GM23338 (cell line): Measurements from ENCODE around the gene ANO6. TPM values are rescaled to one million over a fixed set of nuclear protein-coding genes. Genes with fewer than 3 reads are reported as not detected.
A peak's percentile ranks its signal among the peaks of the same experiment; 100 is the strongest.

ENCODE experiments used
- ATAC-seq: fragments of 200-7000 bp; cut with Tn5 transposase; 3 replicates; pipeline ENCODE4 v1.9.1; 2020
- DNase-seq: peaks from one replicate; pipeline ENCODE4 v3.0.0-alpha.2; 2015; ENCODE audit warnings: low spot score
- H2AFZ ChIP-seq: fragments of 200-600 bp; sonication (generic); 2 replicates; pipeline ENCODE4 v1.8.0; 2016; ENCODE audit warnings: antibody characterized with exemption, mild to moderate bottlenecking, moderate library complexity
- H3F3A ChIP-seq: fragments of 200-600 bp; sonication (generic); replicated peaks from 2 replicates; pipeline ENCODE4 v1.8.0; 2017; ENCODE audit warnings: antibody characterized with exemption, mixed run types, low read depth
- H3K27ac ChIP-seq: fragments of 200-600 bp; sonication (generic); 2 replicates; pipeline ENCODE4 v1.6.1; 2016; ENCODE audit warnings: low read depth
- H3K27me3 ChIP-seq: fragments of 200-600 bp; sonication (generic); 2 replicates; pipeline ENCODE4 v1.8.0; 2016; ENCODE audit warnings: mild to moderate bottlenecking, mixed run types, moderate library complexity; ENCODE audit not compliant: insufficient read depth
- H3K36me3 ChIP-seq: fragments of 200-600 bp; sonication (generic); 2 replicates; pipeline ENCODE4 v1.8.0; 2016; ENCODE audit warnings: mild to moderate bottlenecking; ENCODE audit not compliant: insufficient read depth
- H3K4me1 ChIP-seq: fragments of 200-600 bp; sonication (generic); 2 replicates; pipeline ENCODE4 v1.8.0; 2016; ENCODE audit warnings: mild to moderate bottlenecking, moderate library complexity; ENCODE audit not compliant: insufficient read depth
- H3K4me2 ChIP-seq: fragments of 200-600 bp; sonication (generic); 2 replicates; pipeline ENCODE4 v1.7.1; 2017; ENCODE audit warnings: mixed run types
- H3K4me3 ChIP-seq: fragments of 200-600 bp; sonication (generic); 2 replicates; pipeline ENCODE4 v1.6.1; 2016; ENCODE audit warnings: mixed run types
- H3K79me2 ChIP-seq: fragments of 200-600 bp; sonication (generic); replicated peaks from 2 replicates; pipeline ENCODE4 v1.8.0; 2017; ENCODE audit warnings: mild to moderate bottlenecking; ENCODE audit not compliant: insufficient read depth
- H3K9me2 ChIP-seq: fragments of 200-600 bp; sonication (generic); 2 replicates; pipeline ENCODE4 v1.8.0; 2017; ENCODE audit not compliant: insufficient read depth
- H4K20me1 ChIP-seq: fragments of 200-600 bp; sonication (generic); replicated peaks from 2 replicates; pipeline ENCODE4 v1.8.0; 2017; ENCODE audit warnings: mild to moderate bottlenecking; ENCODE audit not compliant: insufficient read depth
- H3K27ac Mint-ChIP-seq: 2 replicates; pipeline ENCODE4 v1.8.0; 2020; ENCODE audit warnings: inconsistent platforms, mild to moderate bottlenecking, moderate library complexity, mixed read lengths
- H3K27me3 Mint-ChIP-seq: 3 replicates; pipeline ENCODE4 v1.8.0; 2022; ENCODE audit warnings: low read depth, mild to moderate bottlenecking, moderate library complexity, mixed read lengths, inconsistent platforms; ENCODE audit not compliant: insufficient read depth, poor library complexity
- H3K36me3 Mint-ChIP-seq: 3 replicates; pipeline ENCODE4 v1.8.0; 2021; ENCODE audit warnings: low read depth, mild to moderate bottlenecking, inconsistent platforms, moderate library complexity, mixed read lengths
- H3K4me1 Mint-ChIP-seq: 3 replicates; pipeline ENCODE4 v1.8.0; 2020; ENCODE audit warnings: mild to moderate bottlenecking, inconsistent platforms, mixed read lengths
- H3K4me3 Mint-ChIP-seq: 3 replicates; pipeline ENCODE4 v1.8.0; 2021; ENCODE audit warnings: moderate library complexity, mild to moderate bottlenecking, inconsistent platforms, mixed read lengths
- H3K9me3 Mint-ChIP-seq: 3 replicates; pipeline ENCODE4 v1.8.0; 2020; ENCODE audit warnings: moderate library complexity, mild to moderate bottlenecking, inconsistent platforms, mixed read lengths
- CREB1 ChIP-seq: fragments of 250-450 bp; sonication (Bioruptor Pico); IDR thresholded peaks from 2 replicates; pipeline ENCODE4 v1.5.0; 2020; ENCODE audit warnings: low read depth, mild to moderate bottlenecking, moderate library complexity
- ETS1 ChIP-seq: IDR thresholded peaks from 2 replicates; pipeline ENCODE4 v1.6.1; 2016; ENCODE audit warnings: antibody characterized with exemption
- EZH2 ChIP-seq: fragments of 200-600 bp; sonication (generic); IDR thresholded peaks from one replicate; pipeline ENCODE4 v1.8.0; 2017; ENCODE audit warnings: antibody characterized with exemption, mild to moderate bottlenecking, low read depth; ENCODE audit not compliant: unreplicated experiment
- EZH2phosphoT487 ChIP-seq: fragments of 200-600 bp; sonication (generic); IDR thresholded peaks from one replicate; pipeline ENCODE4 v1.8.1; 2018; ENCODE audit warnings: antibody characterized with exemption; ENCODE audit not compliant: unreplicated experiment
- JUNB ChIP-seq: IDR thresholded peaks from one replicate; pipeline ENCODE4 v1.6.1; 2016; ENCODE audit warnings: antibody characterized with exemption; ENCODE audit not compliant: unreplicated experiment
- NANOG ChIP-seq: IDR thresholded peaks from 2 replicates; pipeline ENCODE4 v1.6.1; 2016; ENCODE audit warnings: antibody characterized with exemption, borderline replicate concordance
- POLR2AphosphoS5 ChIP-seq: IDR thresholded peaks from 2 replicates; pipeline ENCODE4 v1.6.1; 2016; ENCODE audit warnings: antibody characterized with exemption, low read depth
- REST ChIP-seq: IDR thresholded peaks from one replicate; pipeline ENCODE4 v1.6.1; 2018; ENCODE audit warnings: antibody characterized with exemption; ENCODE audit not compliant: unreplicated experiment
- STAT1 ChIP-seq: IDR thresholded peaks from one replicate; pipeline ENCODE4 v1.6.1; 2016; ENCODE audit warnings: antibody characterized with exemption; ENCODE audit not compliant: unreplicated experiment
- ZNF114 ChIP-seq: fragments of 250-450 bp; sonication (Bioruptor Pico); IDR thresholded peaks from 2 replicates; pipeline ENCODE4 v1.5.0; 2020; ENCODE audit warnings: mild to moderate bottlenecking, moderate library complexity
- ZNF331 ChIP-seq: fragments of 250-450 bp; sonication (Bioruptor Pico); IDR thresholded peaks from 2 replicates; pipeline ENCODE4 v1.5.0; 2020; ENCODE audit warnings: low read depth, mild to moderate bottlenecking, moderate library complexity
- ZNF462 ChIP-seq: fragments of 250-450 bp; sonication (Bioruptor Pico); IDR thresholded peaks from 2 replicates; pipeline ENCODE4 v1.5.0; 2020; ENCODE audit warnings: mild to moderate bottlenecking, moderate library complexity
- polyA plus RNA-seq: library from polyadenylated mRNA; unstranded; fragments of >200 nt; fragmentation: Nextera tagmentation; extraction: Ambion mirVana; gene quantifications from 2 replicates; pipeline ENCODE4 v1.2.1, GENCODE V29; 2016
- total RNA-seq: library from RNA; depleted of rRNA; stranded (reverse); fragments of >200 nt; shearing (Covaris generic); gene quantifications from 2 replicates; pipeline ENCODE4 v1.2.3, GENCODE V29; 2014
- TF ChIP-seq, protein P1 (sequence below), 2 experiments: fragments of 200-600 bp in 1 of 2; sonication (generic) in 1 of 2; conservative IDR thresholded peaks; 2 replicates each; pipeline versions ENCODE4 v1.5.1 to v1.6.1; 2016 to 2017; ENCODE audit warnings: antibody characterized with exemption in 2 of 2, low read depth in 2 of 2, mild to moderate bottlenecking in 2 of 2, moderate library complexity in 1 of 2

Gene ANO6
- total and polyA plus RNA-seq, 2 experiments from 2014 or later, result 21.1 to 48.9 TPM

- no peak for ATAC-seq
- peak overlapping the region; percentile 12; the same call in 2 of the 3 replicates for H3K4me3 Mint-ChIP-seq
- peaks cover 31% of the 10 kb centered on the region for H3K4me1 Mint-ChIP-seq
- Histone ChIP-seq H3K79me2 (peaks cover 41% of the 10 kb centered on the region), H3F3A (no peaks in the 10 kb centered on the region), H4K20me1 (no peaks in the 10 kb centered on the region), H2AFZ (no peak overlapping the region), H3K9me2 (no peaks in the 10 kb centered on the region), H3K27me3 (no peaks in the 10 kb centered on the region), H3K4me1 (peaks cover 16% of the 10 kb centered on the region), H3K27ac (no peak overlapping the region), H3K4me2 (no peak overlapping the region; the same call in 1 of the 2 replicates), H3K36me3 (no peaks in the 10 kb centered on the region), H3K4me3 (no peak overlapping the region)
- no peaks in the 10 kb centered on the region for H3K9me3 Mint-ChIP-seq
- H3K27ac Mint-ChIP-seq, result no peak overlapping the region
- peaks cover 3% of the 10 kb centered on the region for H3K27me3 Mint-ChIP-seq
- no peak for DNase-seq
- H3K36me3 Mint-ChIP-seq, result no peaks in the 10 kb centered on the region
- TF ChIP-seq EZH2 (no peak), ETS1 (no peak), ZNF331 (CRISPR knock-in tag) (no peak), JUNB (no peak), STAT1 (no peak), EZH2phosphoT487 (no peak), REST (no peak), POLR2AphosphoS5 (no peak), ZNF462 (CRISPR knock-in tag) (no peak), CREB1 (CRISPR knock-in tag) (no peak), ZNF114 (CRISPR knock-in tag) (no peak), NANOG (no peak)
- TF ChIP-seq, protein P1, sequence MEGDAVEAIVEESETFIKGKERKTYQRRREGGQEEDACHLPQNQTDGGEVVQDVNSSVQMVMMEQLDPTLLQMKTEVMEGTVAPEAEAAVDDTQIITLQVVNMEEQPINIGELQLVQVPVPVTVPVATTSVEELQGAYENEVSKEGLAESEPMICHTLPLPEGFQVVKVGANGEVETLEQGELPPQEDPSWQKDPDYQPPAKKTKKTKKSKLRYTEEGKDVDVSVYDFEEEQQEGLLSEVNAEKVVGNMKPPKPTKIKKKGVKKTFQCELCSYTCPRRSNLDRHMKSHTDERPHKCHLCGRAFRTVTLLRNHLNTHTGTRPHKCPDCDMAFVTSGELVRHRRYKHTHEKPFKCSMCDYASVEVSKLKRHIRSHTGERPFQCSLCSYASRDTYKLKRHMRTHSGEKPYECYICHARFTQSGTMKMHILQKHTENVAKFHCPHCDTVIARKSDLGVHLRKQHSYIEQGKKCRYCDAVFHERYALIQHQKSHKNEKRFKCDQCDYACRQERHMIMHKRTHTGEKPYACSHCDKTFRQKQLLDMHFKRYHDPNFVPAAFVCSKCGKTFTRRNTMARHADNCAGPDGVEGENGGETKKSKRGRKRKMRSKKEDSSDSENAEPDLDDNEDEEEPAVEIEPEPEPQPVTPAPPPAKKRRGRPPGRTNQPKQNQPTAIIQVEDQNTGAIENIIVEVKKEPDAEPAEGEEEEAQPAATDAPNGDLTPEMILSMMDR (conservative IDR thresholded peaks at IDR 0.05; ENCODE audit: low read depth in 2 of 2), result no peak
Measured at GRCh38 chr12:45214071-45214470, 1.8 kb upstream of the ANO6 start.
